GM18511 (cell line): ENCODE results near the gene SAMD8.
"Not testable (repeated sequence)": the region's sequence is repeated elsewhere in the genome, so short reads cannot be mapped to it uniquely, and the experiment has no call there.

Experiments
- ATAC-seq: cut with Tn5 transposase; IDR thresholded peaks from one replicate; pipeline ENCODE4 v1.9.1; 2021; ENCODE audit warnings: mild to moderate bottlenecking, moderate library complexity; ENCODE audit not compliant: unreplicated experiment

SAMD8 gene

DNA sequence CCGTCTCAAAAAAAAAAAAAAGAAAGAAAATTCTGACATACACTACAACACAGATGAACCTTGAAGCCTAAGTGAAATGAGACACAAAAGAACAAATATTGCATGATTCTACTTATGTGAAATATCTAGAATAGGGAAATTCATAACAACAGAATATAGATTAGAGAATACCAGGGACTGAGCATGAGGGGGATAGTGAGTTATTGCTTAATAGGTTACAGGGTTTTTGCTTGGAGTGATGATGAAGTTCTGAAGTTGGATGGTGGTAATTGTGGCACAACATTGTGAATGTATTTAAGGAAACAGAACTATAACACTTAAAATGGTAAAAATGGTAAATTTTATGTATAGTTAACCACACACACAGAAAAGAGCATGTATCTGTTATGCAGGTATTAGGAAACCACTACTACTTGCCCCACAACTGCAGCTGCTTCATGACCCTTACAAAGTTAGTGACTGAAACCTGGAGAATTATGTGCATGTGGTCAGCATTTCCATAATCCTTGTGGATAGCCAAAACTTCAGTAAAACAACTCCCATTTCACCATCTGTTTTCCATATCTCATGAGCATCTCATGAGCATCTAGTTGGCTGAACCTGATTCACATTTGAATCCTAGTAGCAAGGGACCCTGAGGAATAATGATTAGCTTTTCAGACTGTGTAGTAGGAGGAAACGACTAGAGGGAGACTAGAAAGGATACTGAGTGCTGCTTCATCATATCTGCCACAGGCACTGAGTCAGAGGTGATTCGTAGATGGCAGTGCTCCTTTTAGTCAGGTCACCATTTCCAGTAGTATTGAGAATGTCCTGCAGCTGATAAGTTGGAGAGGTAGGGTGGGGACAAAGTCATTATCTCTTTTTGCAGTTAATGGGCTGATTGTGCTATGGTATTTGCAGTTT lies 26.3 kb downstream of the SAMD8 start:
- peak; percentile 64 for ATAC-seq

GRCh38 chr10:75140246-75140645 lies 28.8 kb downstream of the SAMD8 start:
- no peak for ATAC-seq

DNA sequence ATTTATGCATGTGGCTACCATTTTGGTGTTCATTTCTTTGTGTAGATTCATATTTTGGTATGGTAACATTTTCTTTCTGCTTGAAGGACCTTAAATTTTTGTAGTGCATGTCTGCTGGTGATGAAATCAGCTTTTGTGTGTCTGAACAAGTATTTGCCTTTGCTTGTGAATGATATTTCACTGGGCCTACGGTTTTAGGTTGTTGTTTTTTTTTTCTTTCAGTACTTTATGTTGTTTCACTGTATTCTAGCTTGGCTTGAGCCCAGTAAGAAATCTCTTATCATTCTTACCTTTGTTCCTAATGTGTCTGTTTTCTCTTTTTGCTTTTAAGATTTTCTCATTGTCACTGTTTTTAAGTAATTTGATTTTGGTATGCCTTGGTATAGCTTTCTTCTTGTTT lies 31.9 kb downstream of the SAMD8 start:
- ATAC-seq = no peak

DNA sequence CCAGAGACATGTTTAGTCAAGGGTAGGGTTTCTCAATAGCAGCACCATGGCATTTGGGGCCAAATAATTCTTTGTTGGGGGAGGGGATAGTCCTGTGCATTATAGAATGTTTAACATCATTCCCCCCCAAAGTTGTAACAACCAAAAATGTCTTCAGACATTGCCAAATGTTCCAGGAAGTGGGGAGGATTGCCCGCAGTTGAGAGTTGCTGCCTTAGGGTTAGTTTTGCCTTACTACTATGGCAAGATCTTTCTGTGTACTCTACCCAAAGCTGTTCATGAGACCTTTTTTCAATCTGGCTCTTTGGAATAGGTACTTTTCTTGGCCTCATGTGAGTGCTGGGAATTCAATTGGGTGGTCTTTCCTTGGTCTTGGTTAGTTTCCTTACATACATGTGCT lies 34.1 kb downstream of the SAMD8 start:
- no peak for ATAC-seq

DNA sequence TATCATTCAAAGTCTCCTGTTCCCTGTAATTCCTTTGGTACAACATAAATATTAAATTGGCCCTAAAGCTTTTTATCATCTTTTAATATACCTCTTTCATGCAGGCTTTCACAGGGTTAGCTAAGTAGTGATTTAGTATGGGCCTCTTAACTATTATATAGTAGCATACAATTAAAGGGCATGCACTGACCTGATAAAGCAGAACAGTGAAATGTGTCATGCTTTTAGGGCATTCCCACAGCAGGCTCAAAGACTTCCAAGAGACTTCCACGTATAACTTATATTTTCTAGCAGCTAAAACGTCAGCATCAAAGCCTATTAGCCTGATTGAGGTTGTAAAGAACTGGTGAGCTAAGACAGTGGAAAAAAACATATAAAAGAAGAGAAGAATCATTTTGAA lies 35.3 kb downstream of the SAMD8 start:
- no peak for ATAC-seq

- no peak for ATAC-seq
Observed at GRCh38 chr10:75150656-75151055, 39.2 kb downstream of the SAMD8 start.

DNA sequence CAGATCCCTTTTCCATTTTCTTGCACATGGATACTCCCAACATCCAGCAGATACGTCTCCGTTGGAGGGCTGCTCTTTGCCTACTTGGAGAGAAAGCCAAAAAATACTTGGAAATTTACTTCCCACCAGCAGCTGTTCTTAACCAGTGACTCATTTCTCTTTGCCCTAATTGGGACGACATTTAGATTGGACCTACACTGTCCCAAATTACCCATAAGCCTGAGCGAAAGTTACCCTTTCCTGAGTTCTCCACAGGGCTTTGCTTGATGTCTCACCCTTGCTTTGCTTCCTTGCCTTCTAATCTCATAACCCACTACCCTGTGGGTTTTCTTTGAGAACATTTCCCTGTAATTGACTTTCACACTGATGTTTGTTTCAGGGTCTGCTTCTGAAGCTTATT lies 48.1 kb downstream of the SAMD8 start:
- no peak for ATAC-seq

DNA sequence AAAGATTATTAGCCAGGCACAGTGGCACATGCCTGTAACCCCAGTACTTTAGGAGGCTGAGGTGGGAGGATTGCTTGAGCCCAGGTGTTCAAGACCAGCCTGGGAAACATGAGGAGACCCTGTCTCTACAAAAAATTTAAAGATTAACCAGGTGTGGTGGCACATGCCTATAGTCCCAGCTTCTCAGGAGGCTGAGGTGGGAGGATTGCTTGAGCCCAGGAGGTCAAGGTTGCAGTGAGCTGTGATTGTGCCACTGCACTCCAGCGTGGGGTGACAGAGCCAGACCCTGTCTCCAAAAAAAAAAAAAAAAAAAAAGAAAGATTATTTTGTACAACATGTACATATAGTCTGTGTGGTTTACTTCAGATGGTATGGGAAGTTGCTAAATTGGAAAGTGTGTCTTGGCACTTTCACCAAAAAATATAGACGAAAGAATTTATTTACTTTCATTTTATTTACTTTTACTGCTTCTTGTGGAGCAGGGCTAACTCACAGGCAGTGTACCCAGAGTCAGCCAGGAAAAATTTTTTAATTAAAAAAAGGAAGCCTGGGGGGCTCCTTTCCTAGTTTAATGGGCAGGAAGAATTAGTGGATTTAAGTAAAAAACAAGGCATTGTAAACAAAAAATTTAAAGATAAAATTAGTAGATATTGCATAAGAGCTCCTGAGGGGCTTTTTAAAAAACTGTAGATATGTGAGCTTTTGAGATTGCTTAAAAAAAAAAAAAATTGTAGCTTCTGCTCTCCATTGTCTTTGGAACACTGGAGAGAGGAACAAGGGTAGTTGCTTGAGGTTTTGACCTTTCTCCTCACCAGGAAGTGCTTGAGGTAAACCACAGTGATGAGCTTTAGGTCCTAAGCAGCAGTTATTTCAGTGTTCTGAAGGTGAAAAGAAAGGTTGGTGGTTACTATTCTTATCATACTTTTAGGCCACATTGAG lies 54.5 kb downstream of the SAMD8 start:
- ATAC-seq = peak; percentile 90

DNA sequence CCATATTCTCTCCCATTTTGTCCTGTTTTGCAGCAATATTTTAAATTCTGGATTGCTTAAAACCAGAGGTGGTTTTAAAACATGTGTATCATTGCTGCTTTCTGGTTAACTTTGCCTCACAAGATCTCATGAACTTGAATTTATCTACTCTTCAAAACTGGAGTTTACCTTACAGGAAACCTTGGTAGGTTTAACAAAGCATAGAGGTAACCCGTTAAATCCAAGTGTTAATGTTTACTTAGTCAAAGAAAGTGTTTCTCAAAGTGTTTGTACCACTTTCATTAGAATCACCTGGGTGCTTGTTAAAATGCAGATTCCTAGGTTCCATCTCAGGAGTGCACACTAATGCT lies 55.1 kb downstream of the SAMD8 start:
- ATAC-seq = peak; percentile 41

DNA sequence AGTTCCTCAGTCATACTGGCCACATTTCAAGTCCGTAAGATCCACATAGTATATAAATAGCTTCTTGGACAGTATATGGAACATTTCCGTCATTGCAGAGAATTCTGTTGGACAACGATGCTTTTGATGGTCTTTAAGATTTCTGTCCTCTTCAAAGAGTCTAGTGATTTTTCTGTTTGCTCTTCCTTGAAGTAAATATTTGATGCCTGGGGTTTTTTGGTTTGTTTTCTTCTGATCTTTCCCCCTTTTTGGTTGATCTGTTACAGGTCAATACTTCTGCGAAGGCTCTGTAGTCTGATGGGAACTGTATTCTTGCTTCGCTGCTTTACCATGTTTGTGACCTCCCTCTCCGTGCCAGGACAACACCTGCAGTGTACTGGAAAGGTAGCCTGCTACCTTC lies 56.8 kb downstream of the SAMD8 start:
- no peak for ATAC-seq

DNA sequence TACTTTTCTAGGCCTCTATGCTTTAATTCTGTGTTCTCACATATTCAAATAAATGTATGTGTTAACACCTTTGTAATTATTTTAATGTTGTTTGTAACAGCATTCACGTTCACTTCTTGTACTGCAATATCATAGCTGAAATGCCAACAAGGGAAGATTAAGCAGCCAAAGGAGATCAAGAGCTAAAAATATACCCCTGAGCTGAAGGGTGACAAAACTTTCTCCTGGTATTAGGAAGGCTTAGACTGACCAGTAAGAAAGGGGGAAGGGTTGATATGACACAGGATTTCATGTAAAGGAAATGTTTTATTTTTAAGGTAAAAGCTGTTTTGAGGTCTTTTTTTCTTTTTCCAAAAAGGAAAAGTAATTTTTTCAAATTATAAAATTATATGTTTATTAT lies 58.8 kb downstream of the SAMD8 start:
- no peak for ATAC-seq

DNA sequence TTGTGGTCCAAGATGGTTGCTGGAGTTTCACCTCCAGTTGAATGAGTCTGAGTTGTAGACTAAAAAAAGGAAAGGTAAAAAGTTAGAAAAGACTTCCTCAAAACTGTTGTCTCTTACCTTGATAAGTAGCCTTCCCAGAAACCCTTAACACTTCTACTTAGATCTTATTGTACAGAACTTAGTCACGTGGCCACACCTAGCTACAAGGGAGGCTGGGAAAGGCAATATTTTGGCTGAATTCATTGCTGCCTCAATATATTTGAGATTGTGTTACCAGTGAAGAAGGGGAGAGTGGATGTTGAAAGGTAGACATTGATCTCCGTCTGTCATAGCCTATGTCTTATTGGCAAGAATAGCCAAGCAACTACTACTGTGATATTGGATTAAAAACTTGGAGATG lies 63.6 kb downstream of the SAMD8 start:
- ATAC-seq = no peak

DNA sequence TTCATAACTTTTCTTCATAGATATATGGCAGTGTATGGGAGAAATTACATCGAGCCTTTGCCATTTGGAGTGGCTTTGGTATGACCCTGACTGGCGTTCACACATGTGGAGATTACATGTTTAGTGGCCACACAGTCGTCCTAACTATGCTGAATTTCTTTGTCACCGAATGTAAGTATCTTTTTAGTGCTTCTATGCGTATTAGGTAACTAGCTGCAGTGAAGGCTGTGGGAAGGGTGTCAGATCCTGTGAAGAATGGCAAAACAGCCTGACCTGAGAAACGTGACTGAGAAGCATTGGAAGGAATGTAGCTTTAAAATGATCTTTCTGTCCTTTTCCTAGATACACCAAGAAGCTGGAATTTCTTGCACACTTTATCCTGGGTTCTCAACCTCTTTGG lies 64.6 kb downstream of the SAMD8 start:
- ATAC-seq = no peak

- no peak for ATAC-seq
Observed at GRCh38 chr10:75176736-75177135, 65.3 kb downstream of the SAMD8 start.

- ATAC-seq = no peak
Observed at GRCh38 chr10:75179657-75180177, 68.3 kb downstream of the SAMD8 start.

DNA sequence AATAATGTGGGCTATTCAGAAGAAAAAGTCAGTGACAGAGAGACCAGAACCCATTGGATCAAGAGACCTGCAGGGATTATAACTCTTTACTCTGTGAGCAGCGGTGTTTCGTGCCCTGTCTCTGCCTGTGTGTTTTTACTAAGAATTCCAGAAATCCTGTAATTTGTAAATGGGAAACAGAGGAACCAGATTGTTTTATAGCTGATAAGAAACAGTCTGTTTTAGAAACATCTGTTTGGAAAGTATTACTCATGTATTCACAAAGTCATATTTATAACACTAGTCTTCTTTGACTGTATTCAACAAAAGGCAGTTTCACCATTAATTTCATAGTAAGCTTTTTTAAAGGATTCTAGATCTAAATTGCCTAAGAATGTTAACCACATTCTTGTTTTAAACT lies 69.1 kb downstream of the SAMD8 start:
- no peak for ATAC-seq

- no peak for ATAC-seq
Observed at GRCh38 chr10:75181073-75181472, 69.6 kb downstream of the SAMD8 start.

- ATAC-seq = no peak
Observed at GRCh38 chr10:75186310-75186709, 74.9 kb downstream of the SAMD8 start.

- no peak for ATAC-seq
Observed at GRCh38 chr10:75187961-75188426, 76.5 kb downstream of the SAMD8 start.

- not testable (repeated sequence) for ATAC-seq
Observed at GRCh38 chr10:75188522-75188921, 77.1 kb downstream of the SAMD8 start.

GRCh38 chr10:75189266-75190096 lies 78.0 kb downstream of the SAMD8 start:
- ATAC-seq = no peak
